Measurements from ENCODE around the gene HLA-DPA1. TPM values are rescaled to one million over a fixed set of nuclear protein-coding genes. Genes with fewer than 3 reads are reported as not detected.
A peak's percentile ranks its signal among the peaks of the same experiment; 100 is the strongest.
"Not testable (repeated sequence)": the region's sequence is repeated elsewhere in the genome, so short reads cannot be mapped to it uniquely, and the experiment has no call there.

Gene HLA-DPA1
- polyA plus RNA-seq, 3 donors from 2014 or later: 173 to 252 (median 202) TPM

DNA sequence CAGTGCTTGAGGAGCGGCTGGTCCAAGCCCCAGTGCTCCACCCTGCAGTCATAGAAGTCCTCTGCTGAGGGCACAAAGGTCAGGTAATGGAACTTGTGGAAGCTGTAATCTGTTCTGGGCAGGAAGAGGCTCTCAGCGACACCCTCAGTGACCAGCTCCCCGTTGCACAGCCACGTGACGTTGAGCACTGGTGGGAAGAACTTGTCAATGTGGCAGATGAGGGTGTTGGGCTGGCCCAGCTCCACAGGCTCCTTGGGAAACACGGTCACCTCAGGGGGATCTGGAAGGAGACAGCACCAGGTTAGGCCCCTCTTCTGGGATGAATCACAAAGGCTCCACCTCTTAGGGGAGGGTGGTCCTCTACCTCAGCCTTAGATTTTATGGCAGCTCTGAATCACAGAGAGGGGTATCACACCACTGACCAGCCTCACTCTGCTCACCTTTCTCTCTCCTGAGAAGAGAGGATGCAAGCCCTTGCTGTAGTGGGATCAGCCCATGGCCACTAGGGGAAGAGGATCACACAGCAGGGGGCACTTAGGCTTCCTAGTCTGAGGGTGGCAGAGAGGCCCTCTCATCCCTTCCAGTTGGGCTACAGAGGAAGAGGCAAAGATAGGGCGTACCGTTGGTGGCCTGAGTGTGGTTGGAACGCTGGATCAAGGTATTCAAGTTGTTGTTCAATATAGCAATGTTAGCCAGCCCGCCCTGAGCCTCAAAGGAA, 4.3 kb downstream of the HLA-DPA1 start:
- DNase-seq: no peak
- Mint-ChIP-seq H3K4me3 (no peak overlapping the region), H3K27ac (no peak overlapping the region), H3K4me1 (peaks cover 30 to 42% of the 10 kb centered on the region in 2 donors), H3K9me3 (peaks cover 0 to 4% (median under 1%) of the 10 kb centered on the region in 6 donors), H3K27me3 (ENCODE audit: low read depth in 3 of 3) (peaks cover 0 to 7% (median 2%) of the 10 kb centered on the region in 3 donors), H3K36me3 (peaks cover 23 to 41% (median 26%) of the 10 kb centered on the region in 3 donors)

DNA sequence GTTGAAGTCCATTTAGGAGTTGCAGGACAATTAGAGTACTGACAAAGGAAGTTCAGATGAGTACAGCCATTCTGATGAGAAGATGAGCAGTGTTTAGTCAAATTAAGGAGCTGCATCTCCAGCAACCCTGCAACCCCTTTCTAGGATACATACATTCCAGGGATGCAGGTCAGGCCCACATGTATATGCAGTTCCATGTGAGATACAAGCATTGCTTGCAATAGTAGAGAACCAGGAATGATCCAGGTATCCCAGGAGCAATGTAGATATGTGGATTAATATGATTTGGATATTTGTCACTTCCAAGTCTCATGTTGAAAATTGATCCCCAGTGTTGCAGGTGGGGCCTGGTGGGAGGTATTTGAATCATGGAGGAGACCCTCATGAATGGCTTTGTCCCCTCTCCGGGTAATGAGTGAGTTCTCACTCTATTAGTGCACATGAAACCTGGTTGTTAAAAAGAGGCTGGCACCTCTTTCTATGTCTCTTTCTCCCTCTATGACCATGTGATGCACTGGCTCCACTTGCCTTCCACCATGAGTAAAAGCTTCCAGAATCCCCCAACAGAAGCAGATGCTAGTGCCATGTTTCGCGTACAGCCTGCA, 6.4 kb downstream of the HLA-DPA1 start:
- Mint-ChIP-seq H3K27me3 (ENCODE audit: low read depth in 3 of 3) (peaks cover 0 to 4% (median 2%) of the 10 kb centered on the region in 3 donors), H3K4me1 (peaks cover 13 to 22% of the 10 kb centered on the region in 2 donors), H3K4me3 (no peak overlapping the region), H3K9me3 (peaks cover 0 to 4% (median under 1%) of the 10 kb centered on the region in 6 donors), H3K36me3 (peaks cover 23 to 41% (median 26%) of the 10 kb centered on the region in 3 donors), H3K27ac (peak overlapping the region in 1 of 6 donors; percentile 12)
- no peak for DNase-seq

DNA sequence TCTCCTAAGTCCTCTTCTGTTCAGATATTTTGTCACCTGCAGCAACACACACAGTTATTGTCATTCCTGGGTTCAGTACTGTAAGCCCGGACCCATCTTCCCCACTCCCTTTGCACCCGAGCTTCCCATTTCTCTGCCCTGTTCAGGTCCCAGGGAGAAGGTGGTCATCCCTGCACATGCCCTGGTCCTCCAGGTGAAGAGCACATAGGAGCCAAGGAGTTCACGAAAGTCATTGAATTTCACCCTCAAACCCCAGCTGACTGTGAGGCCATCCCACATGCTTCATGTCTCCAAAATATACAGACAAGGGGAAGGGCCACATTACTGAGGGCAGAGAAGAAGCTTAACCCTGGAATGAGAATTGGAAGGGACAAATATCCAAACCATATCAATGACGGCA, 8.1 kb downstream of the HLA-DPA1 start:
- Mint-ChIP-seq H3K9me3 (peaks cover 0 to 4% (median under 1%) of the 10 kb centered on the region in 6 donors), H3K27me3 (ENCODE audit: low read depth in 3 of 3) (peaks cover 0 to 4% (median 2%) of the 10 kb centered on the region in 3 donors), H3K4me1 (peaks cover 0 to 8% of the 10 kb centered on the region in 2 donors), H3K36me3 (peaks cover 23 to 41% (median 26%) of the 10 kb centered on the region in 3 donors), H3K27ac (no peak overlapping the region), H3K4me3 (no peak overlapping the region)
- DNase-seq: no peak

DNA sequence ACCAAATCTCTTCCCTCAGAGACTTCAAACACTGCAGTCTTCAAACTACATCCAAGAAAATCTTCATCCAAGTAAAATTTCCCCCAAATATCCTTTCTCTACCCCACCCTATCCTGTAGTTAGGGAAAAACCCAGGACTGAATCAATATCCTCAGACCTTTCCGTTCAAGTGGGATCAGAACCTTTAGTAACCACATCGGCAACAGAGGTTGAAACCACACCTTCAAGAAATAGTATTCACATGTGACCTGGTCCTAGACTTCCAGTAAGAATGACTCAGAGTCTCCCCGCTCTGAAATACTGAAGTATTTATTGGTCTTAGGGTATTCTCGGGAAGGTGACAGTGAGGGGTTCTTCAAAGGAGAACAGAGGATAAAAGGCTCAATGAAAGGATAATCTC, 8.7 kb downstream of the HLA-DPA1 start:
- Mint-ChIP-seq H3K9me3 (peaks cover 0 to 4% (median under 1%) of the 10 kb centered on the region in 6 donors), H3K4me3 (no peak overlapping the region), H3K36me3 (peaks cover 23 to 39% (median 24%) of the 10 kb centered on the region in 3 donors), H3K4me1 (peaks cover 0 to 2% of the 10 kb centered on the region in 2 donors), H3K27me3 (ENCODE audit: low read depth in 3 of 3) (peaks cover 0 to 4% (median 2%) of the 10 kb centered on the region in 3 donors), H3K27ac (peak overlapping the region in 1 of 6 donors; percentile 73)
- no peak for DNase-seq

DNA sequence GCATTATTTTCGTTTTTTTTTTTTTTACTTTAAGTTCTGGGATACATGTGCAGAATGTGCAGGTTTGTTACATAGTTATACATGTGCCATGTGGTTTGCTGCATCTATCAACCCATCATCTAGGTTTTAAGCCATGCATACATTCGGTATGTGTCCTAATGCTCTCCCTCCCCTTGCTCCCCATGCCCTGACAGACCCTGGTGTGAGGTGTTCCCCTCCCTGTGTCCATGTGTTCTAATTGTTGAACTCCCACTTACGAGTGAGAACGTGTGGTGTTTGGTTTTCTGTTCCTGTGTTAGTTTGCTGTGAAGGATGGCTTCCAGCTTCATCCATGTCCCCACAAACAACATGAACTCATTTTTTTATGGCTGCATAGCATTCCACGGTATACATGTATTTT, 10.0 kb downstream of the HLA-DPA1 start:
- not testable (repeated sequence) for H3K4me1 Mint-ChIP-seq, H3K9me3 Mint-ChIP-seq
- peaks cover 17 to 33% (median 19%) of the 10 kb centered on the region in 3 donors for H3K36me3 Mint-ChIP-seq

DNA sequence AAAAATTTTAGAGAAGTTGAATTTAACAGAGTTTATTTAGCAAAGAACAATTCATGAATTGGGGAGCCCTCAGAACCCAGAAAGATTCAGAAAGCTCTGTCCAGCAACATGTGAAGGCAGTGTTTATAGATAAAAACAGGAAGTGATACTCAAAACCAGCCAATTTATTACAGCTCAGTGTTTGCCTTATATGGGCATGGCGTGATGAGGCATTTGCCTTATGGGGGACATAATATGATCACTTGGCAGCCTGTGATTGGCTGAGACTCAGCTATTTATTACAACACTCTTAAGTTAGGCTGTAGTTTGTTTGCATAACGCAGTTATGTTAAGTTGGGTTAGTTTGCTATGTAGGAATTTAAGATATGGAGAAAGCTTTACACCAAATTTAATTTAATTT, 11.5 kb downstream of the HLA-DPA1 start:
- peaks cover 0 to 8% of the 10 kb centered on the region in 2 donors for H3K4me1 Mint-ChIP-seq
- H3K9me3 Mint-ChIP-seq: peaks cover 0 to 4% (median 0%) of the 10 kb centered on the region in 6 donors
- H3K36me3 Mint-ChIP-seq: peaks cover 7 to 21% (median 7%) of the 10 kb centered on the region in 3 donors
- no peak overlapping the region for H3K27ac Mint-ChIP-seq
- DNase-seq: no peak
- peaks cover 0 to 3% (median 2%) of the 10 kb centered on the region in 3 donors for H3K27me3 Mint-ChIP-seq (ENCODE audit: low read depth in 3 of 3)
- H3K4me3 Mint-ChIP-seq: no peak overlapping the region

More for the DNA sequence above, 10.0 kb downstream of the HLA-DPA1 start:
- peak overlapping the region in 1 of 6 donors; percentile 42 for H3K27ac Mint-ChIP-seq
- not testable (repeated sequence) for H3K27me3 Mint-ChIP-seq (ENCODE audit: low read depth in 3 of 3); DNase-seq; H3K4me3 Mint-ChIP-seq

DNA sequence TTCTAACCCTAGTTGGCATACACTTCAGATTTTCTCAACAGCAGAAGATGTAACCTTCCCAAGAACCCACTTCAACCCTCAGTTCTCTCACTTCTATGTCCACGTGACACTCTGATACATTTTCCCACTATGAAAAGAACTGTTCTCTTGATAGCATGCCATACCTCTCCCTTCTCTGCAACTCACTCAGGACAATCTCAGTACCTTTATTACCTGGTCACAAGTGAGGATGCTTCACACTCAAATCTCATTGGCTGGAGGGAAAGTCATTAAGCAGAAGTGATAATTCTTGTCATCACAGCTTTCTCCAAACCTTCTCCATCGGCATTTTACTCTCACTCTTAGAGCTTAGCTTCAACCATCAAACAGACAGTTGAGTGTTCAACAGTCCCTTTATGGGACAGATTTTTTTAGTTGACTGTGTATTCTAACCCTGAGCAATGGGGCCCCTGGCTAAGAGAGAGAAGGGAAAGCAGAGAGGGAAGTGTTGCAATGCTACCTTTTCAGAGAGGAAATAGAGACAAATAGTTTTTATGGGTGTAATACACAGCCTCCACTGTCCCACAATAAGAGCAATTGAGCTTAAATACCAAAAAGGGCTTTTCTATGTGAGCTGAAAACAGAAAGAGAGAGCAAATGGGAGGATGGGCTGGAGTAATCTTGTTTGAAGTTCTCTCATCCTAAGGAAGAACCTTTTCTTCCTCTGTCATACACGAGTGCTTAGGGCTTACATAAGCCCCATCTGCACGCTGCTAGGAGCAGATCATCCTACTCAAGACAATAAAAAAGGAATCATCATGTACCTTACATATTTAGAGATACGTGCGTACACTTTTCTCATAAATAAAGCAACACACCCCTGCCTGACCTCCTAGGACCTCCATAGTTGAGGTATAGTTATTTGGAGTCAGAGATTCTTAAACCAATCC, 16.0 kb downstream of the HLA-DPA1 start:
- peaks cover 0 to 12% of the 10 kb centered on the region in 2 donors for H3K4me1 Mint-ChIP-seq
- H3K27ac Mint-ChIP-seq: peak overlapping the region in 2 of 6 donors; percentile 1 to 13
- H3K9me3 Mint-ChIP-seq: no peaks in the 10 kb centered on the region
- H3K27me3 Mint-ChIP-seq (ENCODE audit: low read depth in 3 of 3): peaks cover 1 to 6% (median 2%) of the 10 kb centered on the region in 3 donors
- no peak for DNase-seq
- H3K36me3 Mint-ChIP-seq: no peaks in the 10 kb centered on the region
- H3K4me3 Mint-ChIP-seq: peak overlapping the region in 1 of 5 donors; percentile 37

DNA sequence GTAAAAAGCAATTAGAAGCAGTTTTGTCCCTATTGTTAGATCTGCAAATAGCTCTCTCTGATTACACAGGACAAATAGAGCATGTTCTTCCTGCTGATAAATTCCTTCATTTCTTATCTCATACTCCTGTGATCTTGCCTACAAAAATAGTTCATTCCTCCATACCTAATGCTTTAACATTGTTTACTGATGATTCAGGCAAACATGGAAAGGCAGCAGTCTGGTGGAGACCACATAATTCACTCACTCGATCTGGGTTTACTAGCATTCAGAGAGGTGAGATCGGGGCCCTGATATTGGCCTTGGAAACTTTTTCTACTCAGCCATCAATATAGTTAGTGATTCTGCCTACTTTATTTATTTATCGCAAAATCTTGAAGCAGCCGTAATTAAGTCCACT, 20.2 kb downstream of the HLA-DPA1 start:
- no peaks in the 10 kb centered on the region for H3K9me3 Mint-ChIP-seq
- H3K4me1 Mint-ChIP-seq: peaks cover 0 to 12% of the 10 kb centered on the region in 2 donors
- H3K27me3 Mint-ChIP-seq (ENCODE audit: low read depth in 3 of 3): peaks cover 3 to 8% (median 4%) of the 10 kb centered on the region in 3 donors
- DNase-seq: no peak
- H3K36me3 Mint-ChIP-seq: no peaks in the 10 kb centered on the region
- no peak overlapping the region for H3K4me3 Mint-ChIP-seq
- no peak overlapping the region for H3K27ac Mint-ChIP-seq

DNA sequence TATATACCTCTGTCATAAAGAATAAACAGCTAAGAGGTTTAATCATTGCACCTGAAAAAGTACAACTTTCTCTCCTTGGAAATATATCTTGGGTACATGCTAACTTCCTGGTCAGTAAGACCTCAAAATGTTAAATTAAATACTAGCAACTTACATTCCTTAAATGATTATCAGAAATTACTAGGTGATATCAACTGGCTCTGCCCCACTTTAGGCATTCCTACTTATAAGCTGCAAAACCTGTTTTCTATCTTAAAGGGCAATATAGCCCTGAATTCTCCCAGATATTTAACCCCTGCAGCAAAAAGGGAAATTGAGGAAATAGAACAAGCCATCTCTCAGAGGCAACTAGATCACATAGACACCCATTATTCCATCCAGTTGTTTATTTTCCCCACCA, 20.8 kb downstream of the HLA-DPA1 start:
- no peak for DNase-seq

DNA sequence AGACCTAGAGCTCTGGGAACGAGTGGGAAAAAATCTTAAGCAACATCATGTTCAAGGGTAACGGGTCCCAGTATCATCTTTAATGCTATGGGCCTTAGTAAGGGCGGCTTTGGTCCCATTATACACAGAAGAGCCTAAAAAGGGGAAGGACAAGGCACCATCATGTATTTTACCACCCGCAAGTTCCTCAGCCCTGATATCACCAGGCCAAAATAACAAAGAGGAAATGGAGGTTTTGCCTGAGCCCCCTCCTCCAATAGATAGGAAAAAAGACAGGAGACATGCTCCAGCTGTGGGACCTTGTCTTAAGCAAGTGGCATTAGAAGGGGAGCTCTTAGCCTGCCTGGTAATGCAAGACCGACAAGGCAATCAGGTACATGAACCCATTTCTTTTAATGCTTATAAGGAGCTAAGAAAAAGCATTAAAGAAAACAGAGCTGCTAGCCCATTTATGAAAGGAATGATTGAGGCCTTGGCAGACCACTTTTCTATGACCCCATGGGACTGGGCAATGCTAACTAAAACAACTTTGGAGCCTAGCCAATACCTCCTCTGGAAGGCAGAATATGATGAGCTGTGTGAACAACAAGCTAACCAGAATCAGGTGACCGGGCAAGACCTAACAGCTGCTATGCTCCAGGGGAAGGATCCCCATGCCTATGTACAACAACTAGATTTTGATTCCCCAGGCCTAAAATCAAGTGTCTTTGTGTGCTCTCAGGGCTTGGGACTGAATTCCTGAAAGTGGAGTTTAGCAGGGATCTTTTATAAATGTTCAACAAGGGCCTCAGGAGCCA, 23.2 kb downstream of the HLA-DPA1 start:
- no peaks in the 10 kb centered on the region for H3K36me3 Mint-ChIP-seq
- no peak for DNase-seq
- peaks cover 0 to 4% (median 0%) of the 10 kb centered on the region in 6 donors for H3K9me3 Mint-ChIP-seq
- no peaks in the 10 kb centered on the region for H3K4me1 Mint-ChIP-seq
- peaks cover 2 to 20% (median 4%) of the 10 kb centered on the region in 3 donors for H3K27me3 Mint-ChIP-seq (ENCODE audit: low read depth in 3 of 3)
- no peak overlapping the region for H3K4me3 Mint-ChIP-seq
- no peak overlapping the region for H3K27ac Mint-ChIP-seq

More for the DNA sequence above, 20.8 kb downstream of the HLA-DPA1 start:
- peaks cover 3 to 8% (median 4%) of the 10 kb centered on the region in 3 donors for H3K27me3 Mint-ChIP-seq (ENCODE audit: low read depth in 3 of 3)
- peaks cover 0 to 11% of the 10 kb centered on the region in 2 donors for H3K4me1 Mint-ChIP-seq
- no peak overlapping the region for H3K4me3 Mint-ChIP-seq
- H3K36me3 Mint-ChIP-seq: no peaks in the 10 kb centered on the region
- H3K27ac Mint-ChIP-seq: no peak overlapping the region
- H3K9me3 Mint-ChIP-seq: no peaks in the 10 kb centered on the region

DNA sequence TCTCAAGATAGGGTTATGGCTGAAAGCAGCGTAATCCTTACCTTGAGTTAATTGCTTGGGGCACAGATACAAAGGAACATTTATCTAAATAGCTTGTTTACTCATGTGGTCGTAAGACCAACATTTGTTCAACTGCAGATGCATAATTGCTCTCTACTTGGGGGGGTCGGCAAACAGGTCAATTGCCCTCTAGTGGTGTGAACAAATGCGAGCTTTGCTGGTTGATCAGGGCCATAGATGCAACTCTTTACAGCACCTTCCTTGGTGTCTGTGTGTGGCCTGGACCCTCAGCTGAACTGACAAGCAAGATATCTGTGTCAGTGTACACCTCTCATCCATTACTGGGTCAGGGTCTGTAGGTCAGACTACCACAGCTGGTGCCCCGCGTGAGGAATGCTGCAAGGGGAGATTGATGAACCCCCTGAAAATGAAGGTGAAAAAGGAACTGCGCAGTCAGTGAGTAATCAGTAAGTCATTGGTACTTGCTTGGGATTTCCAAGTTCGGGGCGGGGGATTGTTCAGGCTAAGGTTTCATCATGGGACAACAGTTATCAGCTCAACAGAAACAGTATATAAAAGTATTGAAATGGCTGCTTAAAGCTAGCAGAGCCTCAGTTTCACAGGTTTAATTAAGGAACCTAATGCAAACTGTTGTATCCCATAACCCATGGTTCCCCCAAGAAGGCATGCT, 24.0 kb downstream of the HLA-DPA1 start:
- no peak for DNase-seq
- Mint-ChIP-seq H3K9me3 (peaks cover 0 to 4% (median 0%) of the 10 kb centered on the region in 6 donors), H3K4me1 (no peaks in the 10 kb centered on the region), H3K27me3 (ENCODE audit: low read depth in 3 of 3) (peaks cover 2 to 21% (median 4%) of the 10 kb centered on the region in 3 donors), H3K4me3 (no peak overlapping the region), H3K36me3 (peaks cover 0 to 2% (median 0%) of the 10 kb centered on the region in 3 donors), H3K27ac (no peak overlapping the region)

DNA sequence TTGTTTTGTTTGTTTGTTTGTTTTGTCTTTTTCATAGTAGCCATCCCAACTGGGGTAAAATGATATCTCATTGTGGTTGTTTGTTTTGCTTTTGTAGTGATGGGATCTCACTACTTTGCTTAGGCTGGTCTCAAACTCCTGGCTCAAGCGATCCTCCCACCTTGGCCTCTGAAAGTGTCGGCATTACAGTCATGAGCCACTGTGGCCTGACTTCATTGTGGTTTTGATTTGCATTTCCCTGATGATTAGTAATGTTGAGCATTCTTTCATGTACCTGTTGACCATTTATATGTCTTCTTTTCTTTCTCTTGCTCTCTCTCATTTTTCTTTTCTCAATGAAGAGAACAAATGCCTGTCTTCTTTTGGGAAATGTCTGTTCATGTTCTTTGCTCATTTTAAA, 33.3 kb downstream of the HLA-DPA1 start:
- Mint-ChIP-seq H3K36me3 (peaks cover 0 to 5% (median 3%) of the 10 kb centered on the region in 3 donors), H3K27ac (no peak overlapping the region), H3K9me3 (peaks cover 2 to 11% (median 5%) of the 10 kb centered on the region in 6 donors), H3K27me3 (ENCODE audit: low read depth in 3 of 3) (peaks cover 0 to 19% (median 9%) of the 10 kb centered on the region in 3 donors), H3K4me1 (no peaks in the 10 kb centered on the region), H3K4me3 (no peak overlapping the region)
- no peak for DNase-seq
